NCI-H510A (cell line): Measurements from ENCODE around the gene MAP3K6.

Source experiments
- DNase-seq: peaks from one replicate; lab custom pipeline; 2025; lab: John Stamatoyannopoulos, UW

The MAP3K6 gene

GRCh38 chr1:27374362-27375086 lies 7.8 kb upstream of the MAP3K6 start, which contains the start of gene FCN3:
Gene FCN3, minus strand, starts transcription at chr1:27374824. Its CDS starts 6 bp downstream, at chr1:27374818.
- no peak for DNase-seq

- no peak for DNase-seq
These were observed 6.3 kb upstream of the MAP3K6 start for GRCh38 chr1:27372808-27373690.

- no peak for DNase-seq
These were observed 5.5 kb upstream of the MAP3K6 start for GRCh38 chr1:27372022-27372807.

GRCh38 chr1:27368869-27369582 lies 2.3 kb upstream of the MAP3K6 start:
- DNase-seq: no peak

GRCh38 chr1:27367160-27367650 lies 444 bp upstream of the MAP3K6 start:
- DNase-seq: no peak

GRCh38 chr1:27366113-27366410 lies 699 bp downstream of the MAP3K6 start:
- DNase-seq: peak; percentile 65

- DNase-seq: peak; percentile 74
These were observed 1.2 kb downstream of the MAP3K6 start for GRCh38 chr1:27365372-27366112.

- DNase-seq: no peak
These were observed 1.9 kb downstream of the MAP3K6 start for GRCh38 chr1:27364696-27365371.

- DNase-seq: no peak
These were observed 2.7 kb downstream of the MAP3K6 start for GRCh38 chr1:27363766-27364695.

GRCh38 chr1:27361553-27361952 lies 5.2 kb downstream of the MAP3K6 start:
- DNase-seq: no peak

- no peak for DNase-seq
These were observed 5.7 kb downstream of the MAP3K6 start for GRCh38 chr1:27361044-27361402.

GRCh38 chr1:27360159-27361043 lies 6.4 kb downstream of the MAP3K6 start:
- no peak for DNase-seq

- DNase-seq: no peak
These were observed 7.0 kb downstream of the MAP3K6 start for GRCh38 chr1:27359822-27360158.

GRCh38 chr1:27358928-27359313 lies 7.8 kb downstream of the MAP3K6 start:
- DNase-seq: no peak

GRCh38 chr1:27358038-27358927 lies 8.5 kb downstream of the MAP3K6 start:
- no peak for DNase-seq

- peak; percentile 19 for DNase-seq
These were observed 9.3 kb downstream of the MAP3K6 start for GRCh38 chr1:27357281-27358037.
